IPS DF 6.9 (cell line): ENCODE data around the gene KCNAB2.
"Not testable (repeated sequence)": the region's sequence is repeated elsewhere in the genome, so short reads cannot be mapped to it uniquely, and the experiment has no call there.

ENCODE experiments used
- DNase-seq: peaks from one replicate; pipeline ENCODE4 v3.0.0-alpha.2; 2013; ENCODE audit warnings: low read depth, low spot score
- H3K27ac ChIP-seq: one replicate; pipeline ENCODE4 v1.5.1; 2013; ENCODE audit warnings: low read length, control low read depth
- H3K27me3 ChIP-seq: 2 replicates; pipeline ENCODE4 v1.6.1; 2013; ENCODE audit warnings: mild to moderate bottlenecking, low read length; ENCODE audit not compliant: control insufficient read depth, insufficient read depth
- H3K36me3 ChIP-seq: 2 replicates; pipeline ENCODE4 v1.6.1; 2013; ENCODE audit warnings: low read length; ENCODE audit not compliant: control insufficient read depth, insufficient read depth
- H3K4me1 ChIP-seq: 2 replicates; pipeline ENCODE4 v1.6.1; 2013; ENCODE audit warnings: low read length; ENCODE audit not compliant: control insufficient read depth, insufficient read depth
- H3K4me3 ChIP-seq: 2 replicates; pipeline ENCODE4 v1.5.1; 2013; ENCODE audit warnings: mild to moderate bottlenecking, low read length
- H3K9me3 ChIP-seq: 2 replicates; pipeline ENCODE4 v1.6.1; 2013; ENCODE audit warnings: low read length, inconsistent platforms; ENCODE audit not compliant: control insufficient read depth, insufficient read depth
- WGBS: extraction: QIAGEN DNeasy Blood & Tissue Kit; methylation state at CpG from one replicate; pipeline ENCODE4 v1.1.7; 2013; ENCODE audit warnings: mixed read lengths, missing lambda C conversion rate; ENCODE audit not compliant: insufficient read length, insufficient coverage; 5-methylcytosine and 5-hydroxymethylcytosine counted together

The KCNAB2 gene

DNA sequence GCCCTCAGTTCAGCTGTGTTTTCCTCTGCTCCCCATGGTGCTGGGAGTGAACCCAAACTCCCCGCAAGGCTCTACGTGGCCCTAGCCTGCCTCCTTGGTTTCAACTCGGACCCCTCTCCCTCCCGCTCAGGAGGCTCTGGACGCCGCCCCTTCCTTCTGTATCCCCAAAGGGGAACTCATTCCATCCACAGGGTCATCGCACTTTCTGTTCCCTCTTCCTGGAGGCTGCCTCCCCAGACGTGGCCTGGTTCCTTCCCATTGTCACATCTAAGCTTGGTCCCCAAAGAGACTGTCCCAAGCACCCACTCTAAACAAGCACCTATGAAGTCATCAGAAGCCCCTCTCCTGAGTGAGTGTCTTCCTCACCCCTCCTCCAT, 10.9 kb downstream of the KCNAB2 start:
- WGBS = no CpG with 5 or more reads among the region's 8 CpGs
- no peak for DNase-seq
- H3K36me3 ChIP-seq = no peaks in the 10 kb centered on the region
- H3K4me1 ChIP-seq = no peaks in the 10 kb centered on the region
- H3K27me3 ChIP-seq = no peaks in the 10 kb centered on the region
- H3K27ac ChIP-seq = no peak overlapping the region
- H3K9me3 ChIP-seq = no peaks in the 10 kb centered on the region
- no peak overlapping the region for H3K4me3 ChIP-seq

DNA sequence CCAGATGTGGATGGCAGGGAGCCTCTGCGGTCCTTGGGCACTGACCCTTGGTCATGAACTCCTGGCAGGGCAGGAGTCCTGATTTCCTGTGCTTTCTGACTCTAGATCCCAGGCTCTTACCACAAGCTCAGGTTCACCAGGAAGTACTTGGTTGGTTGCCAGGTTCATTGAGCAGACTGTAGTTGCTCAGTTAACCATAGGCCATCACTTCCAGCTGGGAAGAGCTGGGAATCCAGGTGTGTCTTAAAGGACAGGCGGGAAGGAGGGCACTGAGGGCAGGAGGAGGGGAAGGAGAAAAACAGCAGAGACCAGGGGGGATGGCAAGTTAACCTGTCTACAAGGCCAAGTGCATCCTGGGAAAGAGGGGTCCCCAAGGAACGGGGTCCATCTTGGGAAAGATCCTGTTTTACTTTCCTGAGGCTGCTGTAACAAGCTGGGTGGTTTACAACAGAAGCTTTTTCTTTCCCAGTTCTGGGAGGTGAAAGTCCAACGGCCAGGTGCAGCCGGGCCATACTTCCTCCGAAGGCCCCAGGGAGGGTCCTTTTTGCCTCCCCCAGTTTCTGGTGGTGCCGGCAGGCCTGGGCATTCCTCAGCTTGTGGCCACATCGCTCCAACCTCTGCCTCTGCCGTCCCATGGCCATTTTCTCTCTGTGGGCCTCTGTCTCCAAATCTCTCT, 11.6 kb downstream of the KCNAB2 start:
- H3K9me3 ChIP-seq = no peaks in the 10 kb centered on the region
- H3K4me3 ChIP-seq = no peak overlapping the region

DNA sequence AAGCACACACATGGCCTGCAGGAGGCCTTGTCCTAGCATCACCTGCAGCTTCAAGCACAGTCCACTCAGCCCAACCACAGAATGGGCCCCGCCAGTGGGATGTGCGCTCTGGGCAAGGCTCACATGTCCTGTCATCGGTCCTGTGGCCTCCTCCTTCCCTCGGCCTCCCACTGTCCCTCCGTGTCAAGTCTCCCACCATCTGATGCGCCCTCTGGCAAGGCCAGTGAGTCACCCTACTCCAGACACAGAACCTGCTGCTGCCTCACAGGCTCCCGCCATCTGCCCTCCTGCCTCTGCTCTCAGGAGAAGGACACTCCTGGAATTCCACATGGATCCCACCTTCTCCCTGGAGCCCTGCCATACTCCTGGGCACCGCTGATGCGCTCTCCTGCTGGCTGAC, 14.2 kb downstream of the KCNAB2 start:
- H3K9me3 ChIP-seq = no peaks in the 10 kb centered on the region
- WGBS = no CpG with 5 or more reads among the region's 9 CpGs
- no peak overlapping the region for H3K27ac ChIP-seq
- no peak for DNase-seq
- no peaks in the 10 kb centered on the region for H3K36me3 ChIP-seq
- H3K4me3 ChIP-seq = no peak overlapping the region
- no peaks in the 10 kb centered on the region for H3K27me3 ChIP-seq
- no peaks in the 10 kb centered on the region for H3K4me1 ChIP-seq

More for the DNA sequence above, 11.6 kb downstream of the KCNAB2 start:
- WGBS = no CpG with 5 or more reads among the region's 9 CpGs
- no peaks in the 10 kb centered on the region for H3K4me1 ChIP-seq
- no peaks in the 10 kb centered on the region for H3K36me3 ChIP-seq
- H3K27ac ChIP-seq = no peak overlapping the region
- no peaks in the 10 kb centered on the region for H3K27me3 ChIP-seq
- DNase-seq = no peak

DNA sequence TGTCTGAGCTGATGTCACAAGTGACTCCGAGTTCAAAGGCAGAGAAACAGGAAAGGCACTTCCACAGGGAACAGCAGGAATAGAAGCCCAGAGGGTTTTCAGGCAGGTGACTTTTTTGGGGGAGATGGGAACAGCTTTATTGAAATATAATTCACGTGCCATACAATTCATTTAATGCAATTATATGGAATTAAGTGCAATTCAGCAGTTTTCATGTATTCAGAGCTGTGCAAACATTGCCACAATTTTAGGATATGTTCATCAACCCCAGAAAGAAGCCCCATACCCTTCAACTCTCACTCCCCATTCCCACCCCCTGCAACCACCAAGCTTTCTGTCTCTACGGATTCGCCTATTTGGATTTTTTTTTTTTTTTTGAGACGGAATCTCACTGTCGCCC, 17.0 kb downstream of the KCNAB2 start:
- Histone ChIP-seq H3K9me3 (no peaks in the 10 kb centered on the region), H3K4me1 (no peaks in the 10 kb centered on the region), H3K36me3 (no peaks in the 10 kb centered on the region; the same call in 1 of the 2 replicates), H3K27ac (no peak overlapping the region), H3K4me3 (no peak overlapping the region), H3K27me3 (no peaks in the 10 kb centered on the region)
- DNase-seq = no peak
- no CpG with 5 or more reads among the region's 6 CpGs for WGBS

DNA sequence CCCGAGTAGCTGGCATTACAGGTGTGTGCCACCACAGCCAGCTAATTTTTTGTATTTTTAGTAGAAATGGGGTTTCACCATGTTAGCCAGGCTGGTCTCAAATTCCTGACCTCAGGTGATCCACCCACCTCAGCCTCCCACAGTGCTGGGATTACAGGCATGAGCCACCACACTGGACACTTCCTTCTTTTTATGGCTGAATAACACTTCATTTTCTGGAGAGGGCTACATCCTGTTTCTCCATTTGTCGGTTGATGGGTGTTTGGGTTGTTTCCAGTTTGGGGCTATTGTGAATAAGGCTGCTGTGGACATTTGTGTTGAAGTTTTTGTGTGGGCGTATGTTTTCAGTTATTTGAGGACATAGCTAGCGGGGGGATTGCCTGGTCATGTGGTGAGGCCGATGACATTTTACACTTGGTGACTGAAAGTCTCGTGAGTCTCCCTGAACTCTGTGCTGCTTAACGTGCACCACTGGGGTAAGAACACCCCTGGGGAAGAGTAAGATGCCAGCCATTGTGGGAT, 17.9 kb downstream of the KCNAB2 start:
- WGBS = no CpG with 5 or more reads among the region's 7 CpGs
- not testable (repeated sequence) for H3K36me3 ChIP-seq, H3K4me1 ChIP-seq, H3K27me3 ChIP-seq, H3K27ac ChIP-seq, H3K9me3 ChIP-seq, DNase-seq, H3K4me3 ChIP-seq

DNA sequence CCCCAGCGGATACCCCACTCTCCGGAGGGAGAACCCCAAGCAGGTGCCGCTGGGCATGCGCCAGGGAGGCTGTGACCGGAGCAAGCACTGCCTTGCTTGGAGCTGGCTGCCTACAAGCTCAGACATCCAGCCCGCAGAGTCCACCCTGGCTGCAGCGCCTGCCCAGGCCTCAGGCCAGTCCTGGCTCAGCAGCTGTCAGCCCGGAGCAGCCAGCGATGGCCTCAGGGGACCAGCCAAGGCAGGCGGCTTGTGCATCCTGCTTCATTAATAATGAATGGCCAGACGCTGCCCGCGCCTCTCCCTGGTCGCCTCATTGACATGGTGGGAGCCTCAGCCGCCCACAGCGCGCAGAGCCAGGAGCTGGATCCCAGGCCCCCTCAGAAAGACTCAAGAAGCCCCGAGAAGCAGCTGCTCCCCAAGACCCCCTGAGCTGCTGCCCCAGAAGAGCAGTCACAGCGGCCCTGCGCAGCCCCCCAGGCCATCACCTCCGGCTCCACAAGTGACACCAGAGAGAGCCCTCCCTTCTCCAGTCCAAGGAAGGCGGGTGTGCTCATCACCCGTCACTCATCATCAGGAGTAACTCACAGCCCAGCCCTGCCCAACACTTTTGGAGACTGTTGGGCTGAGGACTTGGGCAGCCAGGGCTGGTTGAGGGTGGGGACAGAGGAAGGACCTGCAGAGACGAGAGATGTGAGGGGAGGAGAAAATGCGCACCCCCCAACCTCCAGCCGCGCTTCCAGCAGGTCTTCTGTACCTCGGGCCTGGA, 19.6 kb downstream of the KCNAB2 start:
- Histone ChIP-seq H3K4me3 (no peak overlapping the region), H3K36me3 (no peaks in the 10 kb centered on the region; the same call in 1 of the 2 replicates), H3K9me3 (no peaks in the 10 kb centered on the region), H3K27me3 (no peaks in the 10 kb centered on the region), H3K27ac (no peak overlapping the region), H3K4me1 (no peaks in the 10 kb centered on the region)
- no CpG with 5 or more reads among the region's 28 CpGs for WGBS
- no peak for DNase-seq

DNA sequence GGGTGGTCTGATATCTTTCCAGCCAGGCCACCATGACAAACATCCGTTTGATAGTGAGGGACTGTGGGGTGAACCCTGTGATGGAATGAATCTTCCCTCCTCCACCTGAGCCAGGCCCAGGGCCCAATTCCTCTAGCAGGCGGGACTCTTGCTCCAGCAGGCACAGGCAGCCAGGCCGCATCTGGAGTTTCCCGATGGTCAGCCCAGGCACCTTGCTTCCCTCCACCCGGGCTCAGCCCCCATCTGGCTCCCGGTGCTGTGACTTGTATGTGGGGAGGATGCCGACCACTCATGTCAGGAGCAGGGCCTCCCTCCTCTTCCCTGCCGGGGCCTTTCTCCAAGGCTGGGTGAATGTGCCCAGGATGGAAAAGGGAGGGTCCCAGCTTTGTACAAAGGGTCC, 21.0 kb downstream of the KCNAB2 start:
- WGBS = no CpG with 5 or more reads among the region's 8 CpGs
- Histone ChIP-seq H3K4me3 (no peak overlapping the region), H3K27me3 (no peaks in the 10 kb centered on the region), H3K4me1 (no peaks in the 10 kb centered on the region), H3K9me3 (no peaks in the 10 kb centered on the region), H3K27ac (no peak overlapping the region), H3K36me3 (no peaks in the 10 kb centered on the region; the same call in 1 of the 2 replicates)
- DNase-seq = no peak

DNA sequence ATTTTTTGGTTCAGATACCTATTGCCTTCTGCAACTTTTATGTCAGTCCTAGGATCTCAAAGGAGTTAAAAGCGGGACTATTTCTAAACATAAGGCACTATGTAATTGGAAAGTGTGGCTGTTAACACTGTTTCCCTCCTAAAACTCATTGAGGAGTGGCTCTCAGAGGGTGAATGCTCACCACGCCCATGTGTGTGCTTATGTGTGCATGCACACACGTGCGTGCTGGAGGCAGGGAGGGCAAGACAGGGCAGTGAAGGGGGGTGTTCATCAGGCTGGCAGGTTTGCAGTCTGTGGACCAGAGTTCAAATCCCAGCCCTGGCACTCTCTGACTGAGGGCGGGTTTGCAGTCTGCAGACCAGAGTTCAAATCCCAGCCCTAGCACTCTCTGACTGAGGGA, 22.4 kb downstream of the KCNAB2 start:
- Histone ChIP-seq H3K27me3 (no peaks in the 10 kb centered on the region), H3K36me3 (no peaks in the 10 kb centered on the region; the same call in 1 of the 2 replicates), H3K4me1 (no peaks in the 10 kb centered on the region), H3K9me3 (no peaks in the 10 kb centered on the region), H3K27ac (no peak overlapping the region), H3K4me3 (no peak overlapping the region)
- DNase-seq = no peak
- WGBS = no CpG with 5 or more reads among the region's 5 CpGs

DNA sequence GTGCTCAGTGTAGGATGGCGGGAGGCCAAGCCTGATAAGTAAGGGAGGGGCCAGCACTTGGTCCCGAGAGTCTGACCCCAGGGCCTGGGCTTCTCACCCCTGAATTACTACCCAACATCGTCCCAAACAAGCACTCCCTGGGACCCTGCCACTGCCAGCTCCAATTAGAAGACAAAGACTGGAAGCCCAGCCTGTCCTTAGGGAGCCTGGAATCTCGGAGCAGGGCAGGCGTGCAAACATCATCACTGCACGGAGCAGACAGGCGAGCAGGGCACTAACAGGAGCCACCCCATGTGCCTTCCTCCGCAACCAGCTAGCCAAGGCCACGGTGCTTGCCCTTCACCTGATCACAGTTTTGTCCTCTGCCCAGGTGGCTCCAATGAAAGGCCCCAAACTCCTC, 23.2 kb downstream of the KCNAB2 start:
- H3K9me3 ChIP-seq = no peaks in the 10 kb centered on the region
- no peak overlapping the region for H3K4me3 ChIP-seq
- DNase-seq = no peak
- WGBS = no CpG with 5 or more reads among the region's 9 CpGs
- H3K27me3 ChIP-seq = no peaks in the 10 kb centered on the region
- no peaks in the 10 kb centered on the region for H3K4me1 ChIP-seq
- no peaks in the 10 kb centered on the region; the same call in 1 of the 2 replicates for H3K36me3 ChIP-seq
- H3K27ac ChIP-seq = no peak overlapping the region

DNA sequence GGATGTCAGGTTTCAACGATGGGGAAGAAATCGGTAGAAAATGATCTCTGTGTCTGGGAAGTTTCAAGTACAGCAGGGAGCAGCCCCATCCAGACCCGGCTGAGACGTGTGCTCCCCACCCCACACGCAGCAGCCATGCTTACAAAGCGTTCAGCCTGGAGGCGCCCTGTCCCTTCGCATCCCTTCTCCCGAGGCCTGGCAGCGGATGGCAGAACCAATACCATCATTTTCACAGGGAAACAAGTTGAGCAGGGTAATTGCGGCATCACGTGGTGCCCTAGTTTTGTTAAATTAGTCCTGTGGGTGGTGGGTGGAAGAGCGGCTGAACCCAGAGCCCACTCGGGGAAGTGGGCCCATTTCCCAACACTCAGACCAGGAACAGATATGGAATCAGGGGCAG, 23.9 kb downstream of the KCNAB2 start:
- no peak overlapping the region for H3K27ac ChIP-seq
- H3K36me3 ChIP-seq = no peaks in the 10 kb centered on the region; the same call in 1 of the 2 replicates
- no CpG with 5 or more reads among the region's 14 CpGs for WGBS
- DNase-seq = no peak
- H3K27me3 ChIP-seq = no peaks in the 10 kb centered on the region
- no peak overlapping the region for H3K4me3 ChIP-seq
- no peaks in the 10 kb centered on the region for H3K9me3 ChIP-seq
- H3K4me1 ChIP-seq = no peaks in the 10 kb centered on the region
